ENCODE data around the gene SNED1.

DNA sequence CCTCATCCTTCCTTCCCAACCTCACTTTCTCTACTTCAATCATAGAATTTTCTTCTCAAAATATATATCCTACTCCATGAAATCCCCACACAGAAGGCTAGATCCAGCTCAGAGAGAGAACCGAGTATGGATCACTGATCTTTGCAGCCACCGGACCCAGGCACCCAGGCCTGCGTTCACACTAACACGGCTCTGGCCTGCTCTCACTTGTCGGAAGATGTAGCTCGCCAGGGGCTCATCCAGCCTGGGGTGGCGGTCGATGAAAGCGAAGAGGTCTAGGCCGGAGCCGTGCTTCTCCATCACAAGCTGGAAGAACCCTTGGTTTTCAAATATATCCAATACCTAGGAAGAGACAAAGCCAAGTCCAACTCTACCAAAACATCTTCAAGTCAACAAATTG, 116.4 kb downstream of the SNED1 start:
- TF ChIP-seq, protein P1, sequence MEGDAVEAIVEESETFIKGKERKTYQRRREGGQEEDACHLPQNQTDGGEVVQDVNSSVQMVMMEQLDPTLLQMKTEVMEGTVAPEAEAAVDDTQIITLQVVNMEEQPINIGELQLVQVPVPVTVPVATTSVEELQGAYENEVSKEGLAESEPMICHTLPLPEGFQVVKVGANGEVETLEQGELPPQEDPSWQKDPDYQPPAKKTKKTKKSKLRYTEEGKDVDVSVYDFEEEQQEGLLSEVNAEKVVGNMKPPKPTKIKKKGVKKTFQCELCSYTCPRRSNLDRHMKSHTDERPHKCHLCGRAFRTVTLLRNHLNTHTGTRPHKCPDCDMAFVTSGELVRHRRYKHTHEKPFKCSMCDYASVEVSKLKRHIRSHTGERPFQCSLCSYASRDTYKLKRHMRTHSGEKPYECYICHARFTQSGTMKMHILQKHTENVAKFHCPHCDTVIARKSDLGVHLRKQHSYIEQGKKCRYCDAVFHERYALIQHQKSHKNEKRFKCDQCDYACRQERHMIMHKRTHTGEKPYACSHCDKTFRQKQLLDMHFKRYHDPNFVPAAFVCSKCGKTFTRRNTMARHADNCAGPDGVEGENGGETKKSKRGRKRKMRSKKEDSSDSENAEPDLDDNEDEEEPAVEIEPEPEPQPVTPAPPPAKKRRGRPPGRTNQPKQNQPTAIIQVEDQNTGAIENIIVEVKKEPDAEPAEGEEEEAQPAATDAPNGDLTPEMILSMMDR (IDR thresholded peaks at IDR 0.05; ENCODE audit: low read depth, low read length, poor library complexity, severe bottlenecking): no peak
- TF ChIP-seq EZH2phosphoT487 (IDR thresholded peaks at IDR 0.05; ENCODE audit: borderline replicate concordance, low read length): no peak

Measured in DOHH2 (cell line).